Limb (tissue), 2 donors: ENCODE results near the gene AKR1C1.
"Not testable (repeated sequence)": the region's sequence is repeated elsewhere in the genome, so short reads cannot be mapped to it uniquely, and the experiment has no call there.

Source experiments
- DNase-seq, 2 donors: peaks; one replicate each; pipeline ENCODE4 v3.0.0-alpha.2; 2016; ENCODE audit errors: extremely low spot score in 2 of 2

The AKR1C1 gene

GRCh38 chr10:5018134-5018533 lies 54.9 kb downstream of the AKR1C1 start:
- DNase-seq = peak in 1 of 2 donors; percentile 17

GRCh38 chr10:5018671-5019277 lies 55.6 kb downstream of the AKR1C1 start:
- DNase-seq = not testable (repeated sequence)

GRCh38 chr10:5019770-5020612 lies 56.8 kb downstream of the AKR1C1 start:
- not testable (repeated sequence) for DNase-seq

GRCh38 chr10:5021624-5022290 lies 58.5 kb downstream of the AKR1C1 start:
- DNase-seq = not testable (repeated sequence)

- no peak for DNase-seq
Observed at GRCh38 chr10:5023177-5023805, 60.1 kb downstream of the AKR1C1 start.

- DNase-seq = not testable (repeated sequence)
Observed at GRCh38 chr10:5025461-5025881, 62.3 kb downstream of the AKR1C1 start.

- no peak for DNase-seq
Observed at GRCh38 chr10:5030989-5031388, 67.8 kb downstream of the AKR1C1 start.

GRCh38 chr10:5031588-5031987 lies 68.4 kb downstream of the AKR1C1 start:
- DNase-seq = not testable (repeated sequence)

- DNase-seq = not testable (repeated sequence)
Observed at GRCh38 chr10:5032444-5032843, 69.2 kb downstream of the AKR1C1 start.
